ENCODE data around the gene BIRC2.
A peak's percentile ranks its signal among the peaks of the same experiment; 100 is the strongest.
"Not testable (repeated sequence)": the region's sequence is repeated elsewhere in the genome, so short reads cannot be mapped to it uniquely, and the experiment has no call there.

The BIRC2 gene

GRCh38 chr11:102332611-102332994 lies 14.4 kb upstream of the BIRC2 start:
- Histone ChIP-seq H3K4me1 (ENCODE audit: insufficient read depth, low read length) (no peaks in the 10 kb centered on the region), H3K4me3 (ENCODE audit: low read length) (no peak overlapping the region), H3K27me3 (ENCODE audit: insufficient read depth, low read length) (no peaks in the 10 kb centered on the region), H2AFZ (ENCODE audit: low read depth, low read length) (no peak overlapping the region), H3K9me3 (ENCODE audit: low read length) (no peaks in the 10 kb centered on the region), H3K36me3 (ENCODE audit: insufficient read depth, low read length) (no peaks in the 10 kb centered on the region)

GRCh38 chr11:102338479-102339010 lies 8.5 kb upstream of the BIRC2 start:
- Histone ChIP-seq H3K36me3 (ENCODE audit: insufficient read depth, low read length) (no peaks in the 10 kb centered on the region), H3K9me3 (ENCODE audit: low read length) (no peaks in the 10 kb centered on the region), H3K4me1 (ENCODE audit: insufficient read depth, low read length) (no peaks in the 10 kb centered on the region), H2AFZ (ENCODE audit: low read depth, low read length) (no peak overlapping the region), H3K27me3 (ENCODE audit: insufficient read depth, low read length) (no peaks in the 10 kb centered on the region), H3K4me3 (ENCODE audit: low read length) (no peak overlapping the region)

GRCh38 chr11:102341311-102341710 lies 5.7 kb upstream of the BIRC2 start:
- not testable (repeated sequence) for H3K9me3 ChIP-seq (ENCODE audit: low read length); H3K4me3 ChIP-seq (ENCODE audit: low read length); H2AFZ ChIP-seq (ENCODE audit: low read depth, low read length); H3K4me1 ChIP-seq (ENCODE audit: insufficient read depth, low read length); H3K27me3 ChIP-seq (ENCODE audit: insufficient read depth, low read length); H3K36me3 ChIP-seq (ENCODE audit: insufficient read depth, low read length)

GRCh38 chr11:102341844-102342318 lies 5.1 kb upstream of the BIRC2 start:
- Histone ChIP-seq H3K9me3 (ENCODE audit: low read length) (no peaks in the 10 kb centered on the region), H3K4me3 (ENCODE audit: low read length) (no peak overlapping the region), H3K27me3 (ENCODE audit: insufficient read depth, low read length) (no peaks in the 10 kb centered on the region), H2AFZ (ENCODE audit: low read depth, low read length) (no peak overlapping the region), H3K4me1 (ENCODE audit: insufficient read depth, low read length) (no peaks in the 10 kb centered on the region), H3K36me3 (ENCODE audit: insufficient read depth, low read length) (no peaks in the 10 kb centered on the region)

- Histone ChIP-seq H3K27me3 (ENCODE audit: insufficient read depth, low read length) (no peaks in the 10 kb centered on the region), H3K4me3 (ENCODE audit: low read length) (no peak overlapping the region), H3K4me1 (ENCODE audit: insufficient read depth, low read length) (peaks cover 9% of the 10 kb centered on the region), H3K36me3 (ENCODE audit: insufficient read depth, low read length) (no peaks in the 10 kb centered on the region), H3K9me3 (ENCODE audit: low read length) (no peaks in the 10 kb centered on the region), H2AFZ (ENCODE audit: low read depth, low read length) (no peak overlapping the region)
These were observed 3.2 kb upstream of the BIRC2 start for GRCh38 chr11:102343809-102344208.

GRCh38 chr11:102345904-102346303 lies 1.1 kb upstream of the BIRC2 start:
- no peaks in the 10 kb centered on the region for H3K9me3 ChIP-seq (ENCODE audit: low read length)
- H3K36me3 ChIP-seq (ENCODE audit: insufficient read depth, low read length): no peaks in the 10 kb centered on the region
- peak overlapping the region; percentile 61 for H3K4me3 ChIP-seq (ENCODE audit: low read length)
- H3K27me3 ChIP-seq (ENCODE audit: insufficient read depth, low read length): no peaks in the 10 kb centered on the region
- peak overlapping the region; percentile 96 for H2AFZ ChIP-seq (ENCODE audit: low read depth, low read length)
- H3K4me1 ChIP-seq (ENCODE audit: insufficient read depth, low read length): peaks cover 30% of the 10 kb centered on the region

GRCh38 chr11:102346456-102346747 lies 612 bp upstream of the BIRC2 start:
- H2AFZ ChIP-seq (ENCODE audit: low read depth, low read length): peak overlapping the region; percentile 96
- H3K4me3 ChIP-seq (ENCODE audit: low read length): peak overlapping the region; percentile 61
- H3K9me3 ChIP-seq (ENCODE audit: low read length): no peaks in the 10 kb centered on the region
- no peaks in the 10 kb centered on the region for H3K36me3 ChIP-seq (ENCODE audit: insufficient read depth, low read length)
- no peaks in the 10 kb centered on the region for H3K27me3 ChIP-seq (ENCODE audit: insufficient read depth, low read length)
- H3K4me1 ChIP-seq (ENCODE audit: insufficient read depth, low read length): peaks cover 30% of the 10 kb centered on the region

- H3K36me3 ChIP-seq (ENCODE audit: insufficient read depth, low read length): peaks cover 3% of the 10 kb centered on the region
- peak overlapping the region; percentile 96 for H2AFZ ChIP-seq (ENCODE audit: low read depth, low read length)
- H3K4me1 ChIP-seq (ENCODE audit: insufficient read depth, low read length): peaks cover 30% of the 10 kb centered on the region
- H3K27me3 ChIP-seq (ENCODE audit: insufficient read depth, low read length): no peaks in the 10 kb centered on the region
- peak overlapping the region; percentile 61 for H3K4me3 ChIP-seq (ENCODE audit: low read length)
- H3K9me3 ChIP-seq (ENCODE audit: low read length): no peaks in the 10 kb centered on the region
These were observed 702 bp downstream of the BIRC2 start for GRCh38 chr11:102347462-102348370.

- peaks cover 16% of the 10 kb centered on the region for H3K9me3 ChIP-seq (ENCODE audit: low read length)
- no peaks in the 10 kb centered on the region for H3K27me3 ChIP-seq (ENCODE audit: insufficient read depth, low read length)
- H3K4me1 ChIP-seq (ENCODE audit: insufficient read depth, low read length): no peaks in the 10 kb centered on the region
- peaks cover 44% of the 10 kb centered on the region for H3K36me3 ChIP-seq (ENCODE audit: insufficient read depth, low read length)
- H3K4me3 ChIP-seq (ENCODE audit: low read length): no peak overlapping the region
- no peak overlapping the region for H2AFZ ChIP-seq (ENCODE audit: low read depth, low read length)
These were observed 10.1 kb downstream of the BIRC2 start for GRCh38 chr11:102357116-102357515.

- Histone ChIP-seq H3K4me3 (ENCODE audit: low read length) (no peak overlapping the region), H3K27me3 (ENCODE audit: insufficient read depth, low read length) (no peaks in the 10 kb centered on the region), H3K36me3 (ENCODE audit: insufficient read depth, low read length) (peaks cover 46% of the 10 kb centered on the region), H3K4me1 (ENCODE audit: insufficient read depth, low read length) (no peaks in the 10 kb centered on the region), H3K9me3 (ENCODE audit: low read length) (peaks cover 12% of the 10 kb centered on the region), H2AFZ (ENCODE audit: low read depth, low read length) (no peak overlapping the region)
These were observed 12.4 kb downstream of the BIRC2 start for GRCh38 chr11:102359372-102359771.

GRCh38 chr11:102360681-102361080 lies 13.7 kb downstream of the BIRC2 start:
- Histone ChIP-seq H2AFZ (ENCODE audit: low read depth, low read length) (no peak overlapping the region), H3K4me3 (ENCODE audit: low read length) (no peak overlapping the region), H3K27me3 (ENCODE audit: insufficient read depth, low read length) (no peaks in the 10 kb centered on the region), H3K36me3 (ENCODE audit: insufficient read depth, low read length) (peaks cover 56% of the 10 kb centered on the region), H3K9me3 (ENCODE audit: low read length) (peaks cover 9% of the 10 kb centered on the region), H3K4me1 (ENCODE audit: insufficient read depth, low read length) (no peaks in the 10 kb centered on the region)

- Histone ChIP-seq H3K4me3 (ENCODE audit: low read length) (no peak overlapping the region), H3K27me3 (ENCODE audit: insufficient read depth, low read length) (no peaks in the 10 kb centered on the region), H2AFZ (ENCODE audit: low read depth, low read length) (no peak overlapping the region), H3K4me1 (ENCODE audit: insufficient read depth, low read length) (no peaks in the 10 kb centered on the region), H3K9me3 (ENCODE audit: low read length) (peaks cover 9% of the 10 kb centered on the region), H3K36me3 (ENCODE audit: insufficient read depth, low read length) (peaks cover 59% of the 10 kb centered on the region)
These were observed 14.3 kb downstream of the BIRC2 start for GRCh38 chr11:102361086-102362031.

- Histone ChIP-seq H3K27me3 (ENCODE audit: insufficient read depth, low read length) (no peaks in the 10 kb centered on the region), H3K36me3 (ENCODE audit: insufficient read depth, low read length) (peaks cover 69% of the 10 kb centered on the region), H3K4me1 (ENCODE audit: insufficient read depth, low read length) (no peaks in the 10 kb centered on the region), H3K9me3 (ENCODE audit: low read length) (peaks cover 6% of the 10 kb centered on the region), H3K4me3 (ENCODE audit: low read length) (no peak overlapping the region), H2AFZ (ENCODE audit: low read depth, low read length) (no peak overlapping the region)
These were observed 18.0 kb downstream of the BIRC2 start for GRCh38 chr11:102364991-102365390.

Data from neuron (in vitro differentiated cells).